ENCODE data around the gene NKX2-2. TPM values are rescaled to one million over a fixed set of nuclear protein-coding genes. Genes with fewer than 3 reads are reported as not detected.

NKX2-2 gene
- polyA plus RNA-seq, 2 of the 4 experiments (the other 2 are of a cell fraction): not detected

GRCh38 chr20:21520702-21521595 lies 7.1 kb upstream of the NKX2-2 start:
- H3K4me2 ChIP-seq: no peak overlapping the region; the same call in 2 of the 3 replicates
- H3K4me1 ChIP-seq: peaks cover 5% of the 10 kb centered on the region; the same call in 1 of the 3 replicates
- FAIRE-seq (no peak), ATAC-seq (peak in 1 of 2 experiments; percentile 24; a peak in 2 of 6 replicates), DNase-seq (ENCODE audit: low read depth in 1 of 2, low spot score in 1 of 2) (no peak)
- POLR2A ChIA-PET: no interaction called here
- no peak overlapping the region for H3K27ac ChIP-seq
- no peaks in the 10 kb centered on the region for H3K9me3 ChIP-seq
- no peak overlapping the region for H3K4me3 ChIP-seq
- WGBS (ENCODE audit: missing lambda C conversion rate): 43% methylated on average over 49 of the region's 53 CpGs
- TF ChIP-seq HDAC2 (IDR thresholded peaks at IDR 0.05): 0 out of 2 replicates have a peak, but pooled peaks have one; percentile 7
- no peak for TF ChIP-seq SMC3 (IDR thresholded peaks at IDR 0.05)
- peak in 1 of 2 experiments; percentile 17; a peak in 1 of 5 replicates for TF ChIP-seq RAD21 (conservative IDR thresholded peaks at IDR 0.05 in 1 of 2, IDR thresholded peaks at IDR 0.05 in 1 of 2)
- CTCF ChIA-PET: interaction anchor here (0.7 to 8.2 kb wide), 7 partner anchors 14 to 661 kb away, joined by 3 to 86 read pairs (median 4); no protein-coding TSS in a partner anchor

GRCh38 chr20:21519136-21519584 lies 5.3 kb upstream of the NKX2-2 start:
- DNase-seq (ENCODE audit: low read depth in 1 of 2, low spot score in 1 of 2): no peak
- 9% methylated on average over 14 of the region's 14 CpGs for WGBS (ENCODE audit: missing lambda C conversion rate)
- ChIA-PET CTCF (interaction anchor here (1.5 to 8.2 kb wide), 3 partner anchors 12 to 698 kb away, joined by 4 to 86 read pairs (median 19); no protein-coding TSS in a partner anchor), POLR2A (no interaction called here)
- Histone ChIP-seq H3K4me2 (no peak overlapping the region), H3K9me3 (no peaks in the 10 kb centered on the region), H3K4me1 (peaks cover 21% of the 10 kb centered on the region), H3K27ac (no peak overlapping the region), H3K4me3 (no peak overlapping the region)
- TF ChIP-seq CBX8 (IDR thresholded peaks at IDR 0.05) (no peak), CHD2 (IDR thresholded peaks at IDR 0.05; ENCODE audit: low read length, partially characterized antibody) (no peak), RFX5 (IDR thresholded peaks at IDR 0.05) (no peak), MAFK (IDR thresholded peaks at IDR 0.05; ENCODE audit: partially characterized antibody) (no peak), TP53 (CRISPR knock-in tag; IDR thresholded peaks at IDR 0.05) (no peak), KDM5A (IDR thresholded peaks at IDR 0.05) (no peak), POLR2AphosphoS2 (conservative IDR thresholded peaks at IDR 0.05; ENCODE audit: low read length) (no peak), HDAC2 (IDR thresholded peaks at IDR 0.05) (no peak), SMC3 (IDR thresholded peaks at IDR 0.05) (no peak), FOSL2 (IDR thresholded peaks at IDR 0.05) (no peak), FOSL2 (CRISPR knock-in tag; IDR thresholded peaks at IDR 0.05) (no peak), JUN (IDR thresholded peaks at IDR 0.05) (no peak), ATOH8 (CRISPR knock-in tag; IDR thresholded peaks at IDR 0.05; ENCODE audit: low read depth) (no peak), RCOR1 (IDR thresholded peaks at IDR 0.05; ENCODE audit: low read depth, low read length) (no peak), GATA3 (IDR thresholded peaks at IDR 0.05; ENCODE audit: borderline replicate concordance) (no peak), HMGXB4 (CRISPR knock-in tag; IDR thresholded peaks at IDR 0.05; ENCODE audit: borderline replicate concordance) (no peak), RARB (CRISPR knock-in tag; IDR thresholded peaks at IDR 0.05) (no peak), EHF (CRISPR knock-in tag; IDR thresholded peaks at IDR 0.05) (no peak), HOXB5 (CRISPR knock-in tag; IDR thresholded peaks at IDR 0.05) (no peak), ELK1 (IDR thresholded peaks at IDR 0.05; ENCODE audit: low read depth, low read length) (no peak), POLR2A (IDR thresholded peaks at IDR 0.05; ENCODE audit: low read length) (no peak)
- no peak for FAIRE-seq
- no peak for ATAC-seq
